ENCODE results near the gene ROR1.
"Not testable (repeated sequence)": the region's sequence is repeated elsewhere in the genome, so short reads cannot be mapped to it uniquely, and the experiment has no call there.

Gene ROR1

GRCh38 chr1:63759778-63760177 is 14.0 kb upstream of the ROR1 start:
- DNase-seq (ENCODE audit: low spot score), result no peak

GRCh38 chr1:63770381-63770780 is 3.4 kb upstream of the ROR1 start:
- DNase-seq (ENCODE audit: low spot score), result no peak

- DNase-seq (ENCODE audit: low spot score), result no peak
Measured at GRCh38 chr1:63772201-63772600, 1.6 kb upstream of the ROR1 start.

GRCh38 chr1:63772876-63773275 is 941 bp upstream of the ROR1 start:
- no peak for DNase-seq (ENCODE audit: low spot score)

GRCh38 chr1:63773496-63773814 is 362 bp upstream of the ROR1 start:
- DNase-seq (ENCODE audit: low spot score), result no peak

GRCh38 chr1:63774617-63775417 is 1.0 kb downstream of the ROR1 start:
- peak; percentile 26 for DNase-seq (ENCODE audit: low spot score)

GRCh38 chr1:63775418-63776127 is 1.8 kb downstream of the ROR1 start:
- no peak for DNase-seq (ENCODE audit: low spot score)

GRCh38 chr1:63777286-63777685 is 3.5 kb downstream of the ROR1 start:
- DNase-seq (ENCODE audit: low spot score), result no peak

- no peak for DNase-seq (ENCODE audit: low spot score)
Measured at GRCh38 chr1:63777965-63778880, 4.4 kb downstream of the ROR1 start.

- no peak for DNase-seq (ENCODE audit: low spot score)
Measured at GRCh38 chr1:63779338-63780211, 5.8 kb downstream of the ROR1 start.

- no peak for DNase-seq (ENCODE audit: low spot score)
Measured at GRCh38 chr1:63780565-63780964, 6.7 kb downstream of the ROR1 start.

GRCh38 chr1:63782982-63783381 is 9.2 kb downstream of the ROR1 start:
- no peak for DNase-seq (ENCODE audit: low spot score)

GRCh38 chr1:63784083-63784482 is 10.3 kb downstream of the ROR1 start:
- DNase-seq (ENCODE audit: low spot score), result no peak

GRCh38 chr1:63784489-63785390 is 10.9 kb downstream of the ROR1 start:
- no peak for DNase-seq (ENCODE audit: low spot score)

GRCh38 chr1:63787270-63787669 is 13.5 kb downstream of the ROR1 start:
- not testable (repeated sequence) for DNase-seq (ENCODE audit: low spot score)

GRCh38 chr1:63787875-63788274 is 14.1 kb downstream of the ROR1 start:
- DNase-seq (ENCODE audit: low spot score), result no peak

GRCh38 chr1:63789856-63790605 is 16.2 kb downstream of the ROR1 start:
- DNase-seq (ENCODE audit: low spot score), result no peak

- no peak for DNase-seq (ENCODE audit: low spot score)
Measured at GRCh38 chr1:63790989-63791388, 17.2 kb downstream of the ROR1 start.

- DNase-seq (ENCODE audit: low spot score), result no peak
Measured at GRCh38 chr1:63792152-63792551, 18.3 kb downstream of the ROR1 start.

- no peak for DNase-seq (ENCODE audit: low spot score)
Measured at GRCh38 chr1:63793741-63794240, 20.0 kb downstream of the ROR1 start.

Measured in HuH-7 (cell line).